ENCODE results near the gene SLC12A8.

The SLC12A8 gene

DNA sequence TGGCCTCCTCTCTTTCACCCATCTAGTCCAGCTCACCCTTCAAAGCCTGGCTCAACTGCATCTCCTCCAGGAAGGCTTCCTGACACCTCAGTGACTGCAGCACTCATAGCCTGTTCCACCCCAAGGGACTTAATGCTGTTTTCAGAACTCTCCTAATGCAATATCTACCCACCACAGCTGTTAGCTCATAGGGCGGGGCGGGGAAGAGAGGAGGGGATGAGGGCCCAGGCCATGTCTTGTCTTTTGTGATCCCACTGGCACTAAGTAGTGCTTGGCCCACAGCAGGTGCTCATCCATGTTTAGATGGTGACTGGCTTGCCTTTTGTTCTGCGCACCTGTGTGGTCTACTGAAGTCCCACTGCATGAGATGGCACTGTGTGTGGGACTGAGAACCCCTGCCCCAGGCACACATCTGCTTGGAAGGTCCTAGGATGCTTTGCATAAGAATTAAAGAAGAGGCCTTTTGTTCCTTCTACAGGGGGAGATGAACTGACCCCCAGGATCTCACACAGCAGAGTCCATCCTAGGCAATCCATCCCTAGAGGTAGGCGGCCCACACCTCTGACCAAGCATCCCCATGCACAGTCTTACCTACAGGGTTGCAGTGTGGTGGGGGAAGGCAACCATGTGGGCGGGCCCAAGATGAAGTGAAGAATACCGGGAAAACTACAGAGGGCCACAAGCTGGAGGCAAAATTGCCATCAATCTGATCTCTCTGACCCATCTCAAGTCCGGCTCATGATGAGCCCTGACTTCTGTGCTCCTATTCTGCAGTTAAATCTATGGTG lies 23.0 kb downstream of the SLC12A8 start:
- Mint-ChIP-seq H3K27me3 (no peaks in the 10 kb centered on the region), H3K36me3 (ENCODE audit: insufficient read depth) (no peaks in the 10 kb centered on the region), H3K4me3 (no peak overlapping the region), H3K4me1 (ENCODE audit: low read depth in 2 of 2) (no peaks in the 10 kb centered on the region), H3K9me3 (no peaks in the 10 kb centered on the region), H3K27ac (no peak overlapping the region)
- ATAC-seq (replicated peaks), result no peak
- no peak for DNase-seq

- H3K9me3 Mint-ChIP-seq, result no peaks in the 10 kb centered on the region
These were observed 23.6 kb downstream of the SLC12A8 start for GRCh38 chr3:125188955-125189354.

GRCh38 chr3:125187599-125187910 lies 25.0 kb downstream of the SLC12A8 start:
- no peaks in the 10 kb centered on the region for H3K36me3 Mint-ChIP-seq (ENCODE audit: insufficient read depth)
- DNase-seq (no peak), ATAC-seq (replicated peaks) (no peak)
- H3K4me1 Mint-ChIP-seq (ENCODE audit: low read depth in 2 of 2), result no peaks in the 10 kb centered on the region
- H3K27ac Mint-ChIP-seq, result no peak overlapping the region
- H3K4me3 Mint-ChIP-seq, result no peak overlapping the region
- H3K9me3 Mint-ChIP-seq, result no peaks in the 10 kb centered on the region
- no peaks in the 10 kb centered on the region for H3K27me3 Mint-ChIP-seq

More at GRCh38 chr3:125188955-125189354, 23.6 kb downstream of the SLC12A8 start:
- ATAC-seq (replicated peaks) (no peak), DNase-seq (no peak)
- Mint-ChIP-seq H3K36me3 (ENCODE audit: insufficient read depth) (no peaks in the 10 kb centered on the region), H3K27ac (no peak overlapping the region), H3K4me3 (no peak overlapping the region), H3K27me3 (no peaks in the 10 kb centered on the region), H3K4me1 (ENCODE audit: low read depth in 2 of 2) (no peaks in the 10 kb centered on the region)

- Mint-ChIP-seq H3K9me3 (no peaks in the 10 kb centered on the region), H3K36me3 (ENCODE audit: insufficient read depth) (no peaks in the 10 kb centered on the region), H3K4me1 (ENCODE audit: low read depth in 2 of 2) (no peaks in the 10 kb centered on the region), H3K4me3 (no peak overlapping the region), H3K27ac (no peak overlapping the region), H3K27me3 (no peaks in the 10 kb centered on the region)
- DNase-seq (no peak), ATAC-seq (replicated peaks) (no peak)
These were observed 25.5 kb downstream of the SLC12A8 start for GRCh38 chr3:125186800-125187598.

- no peak for ATAC-seq (replicated peaks)
- Mint-ChIP-seq H3K36me3 (ENCODE audit: insufficient read depth) (no peaks in the 10 kb centered on the region), H3K4me3 (no peak overlapping the region), H3K27ac (no peak overlapping the region), H3K4me1 (ENCODE audit: low read depth in 2 of 2) (no peaks in the 10 kb centered on the region), H3K27me3 (no peaks in the 10 kb centered on the region), H3K9me3 (no peaks in the 10 kb centered on the region)
- no peak for DNase-seq
These were observed 26.2 kb downstream of the SLC12A8 start for GRCh38 chr3:125186261-125186787.

GRCh38 chr3:125185805-125186204 lies 26.7 kb downstream of the SLC12A8 start:
- no peaks in the 10 kb centered on the region for H3K9me3 Mint-ChIP-seq
- ATAC-seq (replicated peaks), result no peak

DNA sequence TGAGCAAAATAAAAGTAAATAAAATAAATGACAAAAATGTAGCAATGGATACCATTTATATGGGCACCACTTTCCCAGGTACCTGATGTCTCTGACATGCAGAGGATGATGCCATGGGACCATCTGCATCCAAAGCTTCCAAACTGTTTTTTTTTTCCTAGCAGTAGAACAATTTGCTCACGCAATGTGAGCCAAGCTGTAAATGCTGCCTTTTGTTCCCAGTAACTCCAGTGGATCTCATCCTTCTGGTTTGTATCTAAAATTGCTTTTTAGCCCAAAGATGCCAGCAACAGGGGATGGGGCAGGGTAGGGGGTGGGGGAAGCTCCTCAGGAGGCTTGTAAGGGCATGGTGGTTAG lies 32.7 kb downstream of the SLC12A8 start:
- no peaks in the 10 kb centered on the region for H3K36me3 Mint-ChIP-seq (ENCODE audit: insufficient read depth)
- no peaks in the 10 kb centered on the region for H3K27me3 Mint-ChIP-seq
- H3K27ac Mint-ChIP-seq, result no peak overlapping the region
- peaks cover 0 to 2% of the 10 kb centered on the region in 2 donors for H3K4me1 Mint-ChIP-seq (ENCODE audit: low read depth in 2 of 2)
- no peak for DNase-seq
- no peaks in the 10 kb centered on the region for H3K9me3 Mint-ChIP-seq
- ATAC-seq (replicated peaks), result no peak
- H3K4me3 Mint-ChIP-seq, result no peak overlapping the region

More at GRCh38 chr3:125185805-125186204, 26.7 kb downstream of the SLC12A8 start:
- Mint-ChIP-seq H3K27ac (no peak overlapping the region), H3K4me3 (no peak overlapping the region), H3K36me3 (ENCODE audit: insufficient read depth) (no peaks in the 10 kb centered on the region), H3K4me1 (ENCODE audit: low read depth in 2 of 2) (no peaks in the 10 kb centered on the region), H3K27me3 (no peaks in the 10 kb centered on the region)
- no peak for DNase-seq

- H3K9me3 Mint-ChIP-seq, result no peaks in the 10 kb centered on the region
- ATAC-seq (replicated peaks), result no peak
- H3K36me3 Mint-ChIP-seq (ENCODE audit: insufficient read depth), result no peaks in the 10 kb centered on the region
- H3K4me3 Mint-ChIP-seq, result no peak overlapping the region
- H3K4me1 Mint-ChIP-seq (ENCODE audit: low read depth in 2 of 2), result peaks cover 0 to 2% of the 10 kb centered on the region in 2 donors
- no peak for DNase-seq
- no peaks in the 10 kb centered on the region for H3K27me3 Mint-ChIP-seq
- H3K27ac Mint-ChIP-seq, result no peak overlapping the region
These were observed 33.2 kb downstream of the SLC12A8 start for GRCh38 chr3:125179143-125179883.

DNA sequence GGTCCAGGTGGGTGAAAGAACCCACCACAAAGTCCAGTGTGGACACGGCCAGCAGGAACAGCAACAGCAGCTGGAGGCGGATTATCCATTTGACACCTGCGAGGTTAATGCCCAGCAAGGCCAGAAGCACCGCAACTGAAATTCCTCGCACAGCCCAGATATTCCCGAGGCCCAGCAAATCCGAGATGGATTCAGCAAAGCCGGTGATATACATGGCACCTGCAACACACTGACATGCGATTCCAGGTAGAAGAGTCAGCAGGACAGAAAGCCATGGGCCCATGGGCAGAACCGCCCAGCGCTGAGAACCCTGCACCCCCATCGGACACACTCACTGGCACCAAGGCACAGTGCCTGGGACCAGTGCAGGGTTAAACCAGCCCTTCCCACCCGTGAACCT lies 34.8 kb downstream of the SLC12A8 start:
- Mint-ChIP-seq H3K27me3 (no peaks in the 10 kb centered on the region), H3K9me3 (no peaks in the 10 kb centered on the region), H3K4me1 (ENCODE audit: low read depth in 2 of 2) (peaks cover 0 to 2% of the 10 kb centered on the region in 2 donors), H3K4me3 (no peak overlapping the region), H3K36me3 (ENCODE audit: insufficient read depth) (no peaks in the 10 kb centered on the region), H3K27ac (no peak overlapping the region)
- DNase-seq (no peak), ATAC-seq (replicated peaks) (no peak)

DNA sequence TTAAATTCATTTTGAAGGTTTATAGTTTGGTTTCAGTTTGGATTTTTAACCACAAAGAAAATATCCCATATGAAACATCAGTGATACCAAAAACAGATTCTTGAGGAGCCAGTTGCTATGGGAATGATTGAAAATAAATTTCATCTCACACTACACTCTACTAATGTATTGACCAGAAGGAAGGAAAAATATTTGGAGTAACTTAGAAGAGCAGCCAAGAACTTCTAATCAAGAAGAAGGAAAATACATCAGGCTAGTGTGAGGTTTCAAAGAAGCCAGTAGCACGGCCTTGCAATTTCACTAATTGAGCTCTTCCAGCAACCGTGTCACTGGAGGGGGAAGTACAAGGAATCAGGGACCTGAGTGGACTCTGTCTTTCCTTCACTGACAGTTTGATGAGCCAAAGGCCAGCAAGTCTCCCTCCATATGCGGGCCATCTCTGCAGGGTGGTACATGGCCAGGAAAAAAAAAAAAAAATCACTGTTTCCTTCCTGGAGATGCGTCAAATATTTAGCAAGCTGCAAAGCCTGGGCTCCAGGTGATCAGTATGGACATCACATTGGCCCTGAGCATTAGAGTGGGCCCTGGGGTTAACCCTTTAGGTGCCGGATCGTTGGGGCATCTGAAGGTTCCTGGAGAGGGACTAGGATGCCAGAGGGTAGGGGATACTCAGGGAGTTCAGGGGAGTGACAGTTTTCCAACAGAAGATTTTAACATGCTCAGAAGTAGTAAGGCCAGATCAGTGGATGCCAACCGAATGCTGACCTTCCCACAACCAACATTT lies 37.1 kb downstream of the SLC12A8 start:
- Mint-ChIP-seq H3K4me3 (no peak overlapping the region), H3K9me3 (no peaks in the 10 kb centered on the region), H3K27me3 (no peaks in the 10 kb centered on the region), H3K36me3 (ENCODE audit: insufficient read depth) (peaks cover 2% of the 10 kb centered on the region), H3K4me1 (ENCODE audit: low read depth in 2 of 2) (peaks cover 0 to 2% of the 10 kb centered on the region in 2 donors), H3K27ac (no peak overlapping the region)
- ATAC-seq (replicated peaks) (no peak), DNase-seq (no peak)

- no peak overlapping the region for H3K27ac Mint-ChIP-seq
- H3K9me3 Mint-ChIP-seq, result no peaks in the 10 kb centered on the region
- ATAC-seq (replicated peaks) (no peak), DNase-seq (no peak)
- H3K36me3 Mint-ChIP-seq (ENCODE audit: insufficient read depth), result peaks cover 2% of the 10 kb centered on the region
- peaks cover 15 to 23% of the 10 kb centered on the region in 2 donors for H3K27me3 Mint-ChIP-seq
- no peak overlapping the region for H3K4me3 Mint-ChIP-seq
- H3K4me1 Mint-ChIP-seq (ENCODE audit: low read depth in 2 of 2), result peaks cover 2 to 4% of the 10 kb centered on the region in 2 donors
These were observed 40.2 kb downstream of the SLC12A8 start for GRCh38 chr3:125172346-125172745.

DNA sequence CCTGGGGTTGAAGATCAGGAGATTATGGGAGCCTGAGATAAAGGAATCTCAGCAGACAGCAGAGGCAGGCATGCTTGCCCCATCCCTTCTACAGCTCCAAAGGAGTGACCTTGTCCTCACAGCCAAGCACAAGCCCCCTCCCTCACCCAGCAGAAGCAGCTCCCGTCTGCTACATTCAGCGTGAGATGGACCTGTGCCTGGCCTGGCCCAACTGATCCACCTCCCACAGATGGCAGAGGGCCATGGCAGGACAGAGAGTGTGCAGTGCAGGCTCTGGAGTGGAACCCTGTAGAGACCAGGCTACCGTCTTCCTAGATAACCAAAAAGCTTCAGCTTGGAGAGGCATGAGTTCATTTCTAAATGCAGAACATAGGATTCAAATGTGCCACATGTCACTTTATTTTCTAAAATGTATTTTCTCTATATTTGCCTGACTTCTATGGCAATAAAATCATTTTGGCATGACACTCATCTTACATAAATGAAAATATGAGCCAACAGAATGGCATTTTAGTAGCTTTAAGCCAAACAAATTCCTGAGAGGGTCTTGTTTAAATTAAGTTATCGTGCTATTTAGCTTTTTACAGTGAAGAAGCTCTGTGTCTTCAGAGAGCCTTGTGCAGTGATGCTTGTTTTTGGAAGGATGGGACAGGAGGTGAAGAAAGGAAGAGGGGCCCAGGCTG lies 43.7 kb downstream of the SLC12A8 start:
- ATAC-seq (replicated peaks) (no peak), DNase-seq (no peak)
- no peak overlapping the region for H3K4me3 Mint-ChIP-seq
- peaks cover 0 to 4% of the 10 kb centered on the region in 2 donors for H3K4me1 Mint-ChIP-seq (ENCODE audit: low read depth in 2 of 2)
- H3K36me3 Mint-ChIP-seq (ENCODE audit: insufficient read depth), result peaks cover 2% of the 10 kb centered on the region
- peaks cover 15 to 31% of the 10 kb centered on the region in 2 donors for H3K27me3 Mint-ChIP-seq
- no peaks in the 10 kb centered on the region for H3K9me3 Mint-ChIP-seq
- H3K27ac Mint-ChIP-seq, result no peak overlapping the region

All from effector memory CD8-positive, alpha-beta T cell (primary cell).